ENCODE results near the gene IFNA5. TPM values are rescaled to one million over a fixed set of nuclear protein-coding genes. Genes with fewer than 3 reads are reported as not detected.

Gene IFNA5
- total RNA-seq, 1 donor from 2014 or later: not detected

GRCh38 chr9:21317956-21318923, 13.1 kb upstream of the IFNA5 start:
- Mint-ChIP-seq H3K4me1 (no peaks in the 10 kb centered on the region), H3K27me3 (peaks cover 18% of the 10 kb centered on the region), H3K36me3 (ENCODE audit: low read depth) (peaks cover 10% of the 10 kb centered on the region), H3K4me3 (no peak overlapping the region), H3K27ac (no peak overlapping the region), H3K9me3 (no peaks in the 10 kb centered on the region)
- DNase-seq: peak; percentile 77
- intact Hi-C loops (cut with micrococcal nuclease): loop anchor here (1.0 kb wide), 2 partner anchors 137 to 471 kb away; no protein-coding TSS in a partner anchor

- Mint-ChIP-seq H3K36me3 (ENCODE audit: low read depth) (no peaks in the 10 kb centered on the region), H3K9me3 (no peaks in the 10 kb centered on the region), H3K27ac (no peak overlapping the region), H3K4me1 (no peaks in the 10 kb centered on the region), H3K4me3 (no peak overlapping the region), H3K27me3 (peaks cover 18% of the 10 kb centered on the region)
- intact Hi-C loops (cut with micrococcal nuclease): no loop called here
- no peak for DNase-seq
These were observed 11.7 kb upstream of the IFNA5 start for GRCh38 chr9:21316860-21317259.

- H3K27me3 Mint-ChIP-seq: peaks cover 22% of the 10 kb centered on the region
- DNase-seq: no peak
- H3K36me3 Mint-ChIP-seq (ENCODE audit: low read depth): no peaks in the 10 kb centered on the region
- no peak overlapping the region for H3K27ac Mint-ChIP-seq
- no peaks in the 10 kb centered on the region for H3K9me3 Mint-ChIP-seq
- intact Hi-C loops (cut with micrococcal nuclease): no loop called here
- H3K4me3 Mint-ChIP-seq: no peak overlapping the region
- H3K4me1 Mint-ChIP-seq: no peaks in the 10 kb centered on the region
These were observed 11.1 kb upstream of the IFNA5 start for GRCh38 chr9:21316032-21316842.

GRCh38 chr9:21314152-21314551, 9.0 kb upstream of the IFNA5 start:
- Mint-ChIP-seq H3K36me3 (ENCODE audit: low read depth) (no peaks in the 10 kb centered on the region), H3K4me3 (no peak overlapping the region), H3K27ac (no peak overlapping the region), H3K27me3 (peaks cover 27% of the 10 kb centered on the region), H3K9me3 (no peaks in the 10 kb centered on the region), H3K4me1 (no peaks in the 10 kb centered on the region)
- intact Hi-C loops (cut with micrococcal nuclease): no loop called here
- no peak for DNase-seq

GRCh38 chr9:21311889-21312288, 6.8 kb upstream of the IFNA5 start:
- intact Hi-C loops (cut with micrococcal nuclease): no loop called here
- Mint-ChIP-seq H3K4me3 (no peak overlapping the region), H3K9me3 (no peaks in the 10 kb centered on the region), H3K27ac (no peak overlapping the region), H3K27me3 (peaks cover 35% of the 10 kb centered on the region), H3K4me1 (no peaks in the 10 kb centered on the region), H3K36me3 (ENCODE audit: low read depth) (no peaks in the 10 kb centered on the region)
- no peak for DNase-seq

GRCh38 chr9:21295992-21296391, 9.1 kb downstream of the IFNA5 start:
- Mint-ChIP-seq H3K36me3 (ENCODE audit: low read depth) (no peaks in the 10 kb centered on the region), H3K4me3 (no peak overlapping the region), H3K27ac (no peak overlapping the region), H3K9me3 (no peaks in the 10 kb centered on the region), H3K4me1 (no peaks in the 10 kb centered on the region), H3K27me3 (peaks cover 27% of the 10 kb centered on the region)
- intact Hi-C loops (cut with micrococcal nuclease): no loop called here
- DNase-seq: no peak

- Mint-ChIP-seq H3K27ac (no peak overlapping the region), H3K36me3 (ENCODE audit: low read depth) (no peaks in the 10 kb centered on the region), H3K27me3 (peaks cover 22% of the 10 kb centered on the region), H3K4me3 (no peak overlapping the region), H3K9me3 (no peaks in the 10 kb centered on the region), H3K4me1 (no peaks in the 10 kb centered on the region)
- no peak for DNase-seq
- intact Hi-C loops (cut with micrococcal nuclease): no loop called here
These were observed 10.1 kb downstream of the IFNA5 start for GRCh38 chr9:21294904-21295538.

- intact Hi-C loops (cut with micrococcal nuclease): no loop called here
These were observed 10.7 kb downstream of the IFNA5 start for GRCh38 chr9:21294364-21294774.

GRCh38 chr9:21289848-21290247, 15.3 kb downstream of the IFNA5 start:
- no peak for DNase-seq
- intact Hi-C loops (cut with micrococcal nuclease): no loop called here
- H3K4me1 Mint-ChIP-seq: no peaks in the 10 kb centered on the region
- no peak overlapping the region for H3K27ac Mint-ChIP-seq
- H3K36me3 Mint-ChIP-seq (ENCODE audit: low read depth): no peaks in the 10 kb centered on the region
- H3K27me3 Mint-ChIP-seq: peaks cover 26% of the 10 kb centered on the region
- H3K4me3 Mint-ChIP-seq: no peak overlapping the region
- H3K9me3 Mint-ChIP-seq: no peaks in the 10 kb centered on the region

More at GRCh38 chr9:21294364-21294774, 10.7 kb downstream of the IFNA5 start:
- Mint-ChIP-seq H3K4me1 (no peaks in the 10 kb centered on the region), H3K9me3 (no peaks in the 10 kb centered on the region), H3K27ac (no peak overlapping the region), H3K27me3 (peaks cover 26% of the 10 kb centered on the region), H3K4me3 (no peak overlapping the region), H3K36me3 (ENCODE audit: low read depth) (no peaks in the 10 kb centered on the region)
- DNase-seq: no peak

- Mint-ChIP-seq H3K4me3 (no peak overlapping the region), H3K27ac (no peak overlapping the region)
These were observed 17.8 kb downstream of the IFNA5 start for GRCh38 chr9:21287280-21287679.

GRCh38 chr9:21286659-21287058, 18.5 kb downstream of the IFNA5 start:
- Mint-ChIP-seq H3K4me3 (no peak overlapping the region), H3K27ac (no peak overlapping the region), H3K36me3 (ENCODE audit: low read depth) (no peaks in the 10 kb centered on the region), H3K27me3 (peaks cover 18% of the 10 kb centered on the region), H3K9me3 (no peaks in the 10 kb centered on the region), H3K4me1 (no peaks in the 10 kb centered on the region)
- intact Hi-C loops (cut with micrococcal nuclease): no loop called here
- no peak for DNase-seq

More at GRCh38 chr9:21287280-21287679, 17.8 kb downstream of the IFNA5 start:
- Mint-ChIP-seq H3K27me3 (peaks cover 18% of the 10 kb centered on the region), H3K9me3 (no peaks in the 10 kb centered on the region), H3K36me3 (ENCODE audit: low read depth) (no peaks in the 10 kb centered on the region), H3K4me1 (no peaks in the 10 kb centered on the region)
- intact Hi-C loops (cut with micrococcal nuclease): no loop called here
- DNase-seq: no peak

- intact Hi-C loops (cut with micrococcal nuclease): no loop called here
- no peak for DNase-seq
- no peaks in the 10 kb centered on the region for H3K4me1 Mint-ChIP-seq
- H3K36me3 Mint-ChIP-seq (ENCODE audit: low read depth): no peaks in the 10 kb centered on the region
- H3K27me3 Mint-ChIP-seq: peaks cover 21% of the 10 kb centered on the region
- H3K4me3 Mint-ChIP-seq: no peak overlapping the region
- no peaks in the 10 kb centered on the region for H3K9me3 Mint-ChIP-seq
- H3K27ac Mint-ChIP-seq: no peak overlapping the region
These were observed 19.0 kb downstream of the IFNA5 start for GRCh38 chr9:21286099-21286498.

GRCh38 chr9:21281275-21281674, 23.8 kb downstream of the IFNA5 start:
- Mint-ChIP-seq H3K4me1 (no peaks in the 10 kb centered on the region), H3K4me3 (no peak overlapping the region), H3K9me3 (no peaks in the 10 kb centered on the region), H3K27me3 (peaks cover 26% of the 10 kb centered on the region), H3K36me3 (ENCODE audit: low read depth) (no peaks in the 10 kb centered on the region), H3K27ac (no peak overlapping the region)
- intact Hi-C loops (cut with micrococcal nuclease): no loop called here
- DNase-seq: no peak

- H3K27me3 Mint-ChIP-seq: peaks cover 45% of the 10 kb centered on the region
- no peak overlapping the region for H3K27ac Mint-ChIP-seq
- H3K4me3 Mint-ChIP-seq: no peak overlapping the region
- H3K9me3 Mint-ChIP-seq: no peaks in the 10 kb centered on the region
- no peaks in the 10 kb centered on the region for H3K36me3 Mint-ChIP-seq (ENCODE audit: low read depth)
- H3K4me1 Mint-ChIP-seq: no peaks in the 10 kb centered on the region
- DNase-seq: no peak
- intact Hi-C loops (cut with micrococcal nuclease): no loop called here
These were observed 36.8 kb downstream of the IFNA5 start for GRCh38 chr9:21268347-21268657.
